Fibroblast of lung (primary cell): ENCODE data around the gene HDLBP.

Experiments
- CTCF ChIP-seq, 2 donors: IDR thresholded peaks in 1 of 2; conservative IDR thresholded peaks in 1 of 2; 1 replicate in 1 of 2; 2 replicates in 1 of 2; pipeline ENCODE4 v1.5.1; 2011 to 2012; ENCODE audit warnings: low read length in 2 of 2, control low read depth in 1 of 2, inconsistent platforms in 1 of 2, low read depth in 1 of 2, mild to moderate bottlenecking in 1 of 2
- EZH2 ChIP-seq: IDR thresholded peaks from 2 replicates; pipeline ENCODE4 v1.5.1; 2012; ENCODE audit warnings: low read length, control low read depth, mild to moderate bottlenecking; ENCODE audit errors: missing control alignments

- TF ChIP-seq CTCF (conservative IDR thresholded peaks at IDR 0.05 in 1 of 2, IDR thresholded peaks at IDR 0.05 in 1 of 2; ENCODE audit: low read depth in 1 of 2, low read length in 2 of 2), result no peak
- no peak for TF ChIP-seq EZH2
Observed at GRCh38 chr2:241223211-241224017, 92.1 kb downstream of the HDLBP start.
